NCI-H460 (cell line): ENCODE data around the gene SPINT1. TPM values are rescaled to one million over a fixed set of nuclear protein-coding genes. Genes with fewer than 3 reads are reported as not detected.
A peak's percentile ranks its signal among the peaks of the same experiment; 100 is the strongest.

ENCODE experiments used
- DNase-seq: peaks from one replicate; pipeline ENCODE4 v3.0.0-alpha.2; 2016; ENCODE audit warnings: low read depth; ENCODE audit errors: extremely low read depth
- polyA plus RNA-seq: library from polyadenylated mRNA; depleted of rRNA; stranded (reverse); fragments of >200 nt; gene quantifications from 2 replicates; pipeline ENCODE4 v1.2.3, GENCODE V29; 2014; cell fraction: nucleus; rRNA removed
- total RNA-seq: library from RNA; depleted of rRNA; stranded (reverse); fragments of >200 nt; shearing (Covaris generic); gene quantifications from 2 replicates; pipeline ENCODE4 v1.2.3, GENCODE V29; 2014; rRNA removed

SPINT1 gene, protein sequence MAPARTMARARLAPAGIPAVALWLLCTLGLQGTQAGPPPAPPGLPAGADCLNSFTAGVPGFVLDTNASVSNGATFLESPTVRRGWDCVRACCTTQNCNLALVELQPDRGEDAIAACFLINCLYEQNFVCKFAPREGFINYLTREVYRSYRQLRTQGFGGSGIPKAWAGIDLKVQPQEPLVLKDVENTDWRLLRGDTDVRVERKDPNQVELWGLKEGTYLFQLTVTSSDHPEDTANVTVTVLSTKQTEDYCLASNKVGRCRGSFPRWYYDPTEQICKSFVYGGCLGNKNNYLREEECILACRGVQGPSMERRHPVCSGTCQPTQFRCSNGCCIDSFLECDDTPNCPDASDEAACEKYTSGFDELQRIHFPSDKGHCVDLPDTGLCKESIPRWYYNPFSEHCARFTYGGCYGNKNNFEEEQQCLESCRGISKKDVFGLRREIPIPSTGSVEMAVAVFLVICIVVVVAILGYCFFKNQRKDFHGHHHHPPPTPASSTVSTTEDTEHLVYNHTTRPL
- 1.7 and 2.4 TPM in 2 replicates for total RNA-seq
- 0.62 and 6.0 TPM in 2 replicates for polyA plus RNA-seq

DNA sequence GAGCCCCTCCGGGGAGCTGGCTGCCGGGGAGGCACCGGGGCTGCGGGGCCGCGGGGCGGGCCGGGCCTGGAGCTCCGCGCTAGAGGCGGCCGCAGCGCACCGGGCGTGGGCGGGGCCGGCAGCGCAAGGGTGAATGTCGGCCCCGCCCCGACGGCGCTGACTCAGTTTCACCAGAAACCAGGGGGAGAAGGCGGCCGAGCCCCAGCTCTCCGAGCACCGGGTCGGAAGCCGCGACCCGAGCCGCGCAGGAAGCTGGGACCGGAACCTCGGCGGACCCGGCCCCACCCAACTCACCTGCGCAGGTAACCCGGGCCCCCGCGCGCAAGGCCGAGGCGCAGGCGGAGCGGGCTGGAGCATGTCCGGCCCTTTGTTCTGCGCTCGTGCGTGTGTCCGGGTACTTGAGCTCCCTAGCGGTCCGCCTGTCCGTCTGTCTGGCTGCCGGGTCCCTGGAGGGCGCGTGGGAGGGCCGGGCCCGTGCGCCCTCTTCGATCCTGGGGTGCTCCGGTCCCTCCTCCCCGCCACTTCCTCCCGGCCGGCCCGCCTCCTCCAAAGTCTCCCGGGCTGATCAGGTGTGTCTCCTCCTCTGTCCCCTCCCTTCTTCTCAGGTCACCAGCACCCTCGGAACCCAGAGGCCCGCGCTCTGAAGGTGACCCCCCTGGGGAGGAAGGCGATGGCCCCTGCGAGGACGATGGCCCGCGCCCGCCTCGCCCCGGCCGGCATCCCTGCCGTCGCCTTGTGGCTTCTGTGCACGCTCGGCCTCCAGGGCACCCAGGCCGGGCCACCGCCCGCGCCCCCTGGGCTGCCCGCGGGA is at the start of gene SPINT1:
SPINT1 (plus strand) TSS at position 164 of the 811 bp plus-strand sequence; CDS start at position 671, 507 bp downstream.
- no peak for DNase-seq

- no peak for DNase-seq
Measured at GRCh38 chr15:40796041-40796440, 47.8 kb upstream of the SPINT1 start.

DNA sequence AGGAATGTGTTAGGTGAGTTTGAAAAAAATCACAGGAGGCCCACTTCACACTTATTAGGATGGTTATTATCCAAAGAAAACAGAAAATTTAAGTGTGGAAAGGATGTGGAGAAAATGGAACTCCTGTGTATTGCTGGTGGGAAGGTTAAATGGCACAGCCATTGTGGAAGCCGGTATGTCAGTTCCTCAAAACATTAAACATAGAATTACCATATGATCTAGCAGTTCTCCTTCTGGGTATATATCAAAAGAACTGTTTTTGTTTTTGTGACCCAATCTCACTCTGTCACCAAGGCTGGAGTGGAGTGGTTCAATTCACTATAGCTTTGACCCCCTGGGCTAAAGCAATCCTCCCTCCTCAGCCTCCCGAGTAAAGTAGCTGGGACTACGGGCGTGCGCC is 47.3 kb upstream of the SPINT1 start:
- no peak for DNase-seq

- no peak for DNase-seq
Measured at GRCh38 chr15:40799523-40799922, 44.3 kb upstream of the SPINT1 start.

DNA sequence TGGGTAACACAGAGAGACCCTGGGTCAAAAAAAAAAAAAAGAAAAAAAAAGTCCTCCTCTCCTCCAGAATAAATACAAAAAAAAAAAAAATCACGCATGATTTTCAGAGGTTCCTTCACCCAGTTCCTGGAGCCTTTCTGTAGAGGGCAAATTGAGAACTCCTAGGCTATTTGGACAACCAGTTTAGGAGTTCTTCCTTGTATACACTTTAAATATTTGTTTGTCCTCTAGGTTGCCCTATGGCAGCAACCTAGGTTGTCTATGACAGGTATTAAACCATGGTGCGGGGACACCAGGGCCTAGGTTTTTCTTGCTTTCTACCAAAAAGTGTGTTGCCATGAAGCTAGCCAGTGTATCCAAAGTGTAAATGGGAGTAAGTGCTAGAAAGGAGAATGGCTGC is 40.8 kb upstream of the SPINT1 start:
- no peak for DNase-seq

DNA sequence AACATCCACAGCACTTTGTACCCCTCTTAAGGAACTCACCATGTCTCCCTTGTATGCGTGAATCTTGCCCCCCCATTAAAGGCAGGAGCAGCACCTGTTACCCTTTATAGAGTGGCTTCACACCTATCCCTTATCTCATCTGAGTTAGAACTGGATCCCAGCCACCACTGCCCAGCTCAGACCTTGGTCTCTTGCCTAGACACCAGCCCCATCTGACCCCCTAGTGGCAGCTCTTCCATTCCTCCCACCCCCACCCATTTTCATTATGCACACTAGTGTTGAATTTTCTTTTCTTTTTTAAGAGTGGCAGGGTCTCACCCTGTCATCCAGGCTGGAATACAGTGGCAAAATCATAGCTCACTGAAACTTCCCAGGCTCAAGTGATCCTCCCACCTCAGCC is 40.2 kb upstream of the SPINT1 start:
- DNase-seq = no peak

DNA sequence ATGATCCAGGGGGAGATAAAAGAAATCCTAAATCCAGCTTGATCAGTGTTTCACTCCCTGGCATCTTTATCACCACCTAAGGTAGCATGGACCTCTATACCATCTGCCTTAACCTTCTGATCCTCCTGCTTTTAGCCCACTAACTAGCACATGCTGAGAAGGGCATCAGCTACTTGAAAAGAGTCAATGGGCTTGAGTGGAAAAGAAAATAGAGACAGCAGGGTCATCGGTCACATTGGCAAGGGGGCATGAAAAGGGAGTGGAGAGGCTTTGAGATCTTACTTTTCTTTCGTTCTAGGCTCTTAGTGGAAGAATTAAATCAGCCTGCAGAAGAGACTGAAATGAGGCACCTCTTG is 37.2 kb upstream of the SPINT1 start:
- no peak for DNase-seq

DNA sequence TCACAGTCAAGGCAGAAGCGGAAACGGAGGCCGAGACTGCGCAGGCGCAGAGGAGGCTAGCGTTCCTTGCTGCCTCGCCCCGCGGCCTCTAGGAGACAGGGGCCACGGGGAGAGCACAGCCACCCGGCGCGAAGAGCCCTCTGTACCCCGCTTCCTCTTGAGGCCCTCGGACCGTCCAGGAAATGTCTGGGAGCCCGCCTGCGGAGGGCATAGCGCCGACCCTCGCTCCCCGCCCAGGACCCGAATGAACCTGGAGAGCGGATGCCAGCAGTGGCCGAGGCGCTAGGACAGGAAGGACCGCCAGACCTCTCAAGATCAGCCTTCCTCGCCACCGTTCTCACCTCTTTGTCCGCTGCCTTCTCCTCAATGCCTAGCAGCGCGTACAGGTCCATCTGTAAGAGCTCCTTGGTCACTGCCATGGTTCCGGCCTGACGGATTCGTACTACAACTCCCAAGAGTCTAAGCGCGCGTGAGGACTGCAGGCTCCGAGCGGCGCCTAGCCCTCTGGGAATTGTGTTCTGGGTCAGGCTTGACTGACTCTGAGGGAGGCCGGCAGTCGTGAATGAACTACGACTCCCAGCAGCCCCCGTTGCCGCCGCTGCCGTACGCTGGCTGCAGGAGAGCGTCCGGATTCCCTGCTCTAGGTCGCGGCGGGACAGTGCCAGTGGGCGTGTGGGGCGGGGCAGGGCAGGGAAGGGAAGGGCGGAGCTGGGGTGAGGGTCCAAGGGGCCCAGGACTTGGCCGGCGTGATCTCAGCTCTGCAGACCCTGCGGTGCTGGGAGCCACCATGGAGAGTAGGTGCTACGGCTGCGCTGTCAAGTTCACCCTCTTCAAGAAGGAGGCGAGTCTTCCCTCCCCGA is 36.6 kb upstream of the SPINT1 start, which contains the start of the genes DNAJC17 and ZFYVE19:
DNAJC17 (minus strand) TSS at position 446 of the 860 bp plus-strand sequence; CDS start at position 419, 27 bp downstream.
ZFYVE19 (plus strand) TSS at position 62 of the 860 bp plus-strand sequence; CDS start at position 563, 501 bp downstream.
- DNase-seq = peak; percentile 97

DNA sequence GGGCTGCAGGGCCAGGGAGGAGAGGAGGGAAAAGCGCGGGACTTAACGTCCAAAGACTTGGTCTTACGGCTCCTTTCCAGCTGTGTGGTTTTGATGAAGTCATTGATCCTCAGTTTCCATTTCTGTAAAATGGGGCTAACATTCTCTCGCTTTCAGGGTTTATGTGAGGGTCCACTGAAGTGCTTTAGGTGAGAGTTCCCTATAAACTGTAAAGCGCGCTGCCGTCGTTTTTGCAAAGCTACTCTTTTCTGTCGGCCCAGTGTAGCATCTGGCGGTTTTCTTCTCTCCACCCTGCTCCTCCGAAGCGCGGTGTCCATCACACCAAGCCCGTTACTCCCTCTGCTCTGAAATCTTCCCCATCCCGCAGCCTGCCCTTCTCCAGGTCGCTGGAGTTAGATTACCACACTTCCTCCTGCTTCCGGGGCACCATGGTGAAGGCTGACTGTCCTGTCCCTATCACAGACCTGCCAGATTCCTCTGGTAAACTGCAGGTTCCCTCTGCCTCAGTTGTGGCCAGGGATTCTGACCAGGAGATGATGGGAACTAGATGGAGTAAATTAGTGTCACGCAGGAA is 35.9 kb upstream of the SPINT1 start:
- no peak for DNase-seq

- no peak for DNase-seq
Measured at GRCh38 chr15:40808861-40809450, 34.9 kb upstream of the SPINT1 start.

- no peak for DNase-seq
Measured at GRCh38 chr15:40812721-40813425, 31.0 kb upstream of the SPINT1 start.

GRCh38 chr15:40815042-40815698 is 28.7 kb upstream of the SPINT1 start:
- no peak for DNase-seq

- DNase-seq = no peak
Measured at GRCh38 chr15:40819048-40819447, 24.8 kb upstream of the SPINT1 start.

- DNase-seq = no peak
Measured at GRCh38 chr15:40821195-40821594, 22.7 kb upstream of the SPINT1 start.

DNA sequence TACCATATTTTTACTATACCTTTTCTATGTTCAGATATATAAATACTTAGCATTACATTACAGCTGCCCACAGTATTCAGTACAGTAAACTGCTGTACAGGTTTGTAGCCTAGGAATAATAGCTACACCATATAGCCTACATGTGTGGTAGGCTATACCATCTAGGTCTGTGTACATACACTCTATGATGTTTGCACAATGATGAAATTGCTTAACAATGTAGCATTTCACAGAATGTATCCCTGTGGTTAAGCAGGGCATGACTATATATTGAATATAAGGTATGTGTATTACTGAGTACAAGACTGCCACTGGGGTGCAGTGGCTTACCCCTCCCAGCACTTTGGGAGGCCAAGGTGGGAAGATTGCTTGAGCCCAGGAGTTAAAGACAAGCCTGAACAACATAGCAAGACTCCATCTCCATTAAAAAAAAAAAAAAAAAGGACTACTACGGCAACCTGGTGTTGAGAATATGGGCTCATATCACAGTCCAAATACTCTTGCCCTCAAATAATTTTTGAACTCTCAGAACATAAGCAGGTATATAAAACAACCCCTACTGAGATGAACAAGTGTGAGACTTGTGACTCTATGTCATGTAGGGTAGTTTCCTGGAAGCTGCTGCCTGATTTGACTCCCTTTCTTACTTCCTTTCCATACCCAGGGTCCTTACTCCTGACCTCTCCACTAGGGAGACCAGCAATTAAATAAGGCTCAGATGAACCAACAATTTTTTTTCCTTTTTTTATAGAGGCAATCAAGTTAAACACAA is 20.1 kb upstream of the SPINT1 start:
- DNase-seq = no peak

- no peak for DNase-seq
Measured at GRCh38 chr15:40825661-40826422, 18.0 kb upstream of the SPINT1 start.
